ENCODE measurements around the gene ANKRD29.
A peak's percentile ranks its signal among the peaks of the same experiment; 100 is the strongest.

The ANKRD29 gene

GRCh38 chr18:23688528-23688927 is 25.8 kb upstream of the ANKRD29 start:
- peak overlapping the region; percentile 88 for H3K27ac ChIP-seq
- ChIA-PET CTCF (interaction anchor here (0.9 kb wide), 1 partner anchor 15 kb away, joined by 3 read pairs; no protein-coding TSS in a partner anchor), POLR2A (ENCODE audit: low non-redundant PET) (no interaction called here)
- TF ChIP-seq CTCF (conservative IDR thresholded peaks at IDR 0.05; ENCODE audit: low read depth): no peak
- DNase-seq (ENCODE audit: low spot score): no peak

GRCh38 chr18:23684515-23685197 is 21.9 kb upstream of the ANKRD29 start:
- ChIA-PET POLR2A (ENCODE audit: low non-redundant PET) (no interaction called here), CTCF (no interaction called here)
- no peak for DNase-seq (ENCODE audit: low spot score)
- no peak overlapping the region for H3K27ac ChIP-seq
- TF ChIP-seq CTCF (conservative IDR thresholded peaks at IDR 0.05; ENCODE audit: low read depth): no peak

GRCh38 chr18:23683671-23684070 is 21.0 kb upstream of the ANKRD29 start:
- no peak overlapping the region for H3K27ac ChIP-seq
- ChIA-PET CTCF (interaction anchor here (0.6 kb wide), 1 partner anchor 48 kb away, joined by 6 read pairs; no protein-coding TSS in a partner anchor), POLR2A (ENCODE audit: low non-redundant PET) (no interaction called here)
- no peak for DNase-seq (ENCODE audit: low spot score)
- no peak for TF ChIP-seq CTCF (conservative IDR thresholded peaks at IDR 0.05; ENCODE audit: low read depth)

- ChIA-PET CTCF (interaction anchor here (0.6 kb wide), 1 partner anchor 48 kb away, joined by 6 read pairs; no protein-coding TSS in a partner anchor), POLR2A (ENCODE audit: low non-redundant PET) (no interaction called here)
- TF ChIP-seq CTCF (conservative IDR thresholded peaks at IDR 0.05; ENCODE audit: low read depth): no peak
- no peak for DNase-seq (ENCODE audit: low spot score)
- no peak overlapping the region for H3K27ac ChIP-seq
Observed at GRCh38 chr18:23683155-23683554, 20.4 kb upstream of the ANKRD29 start.

- no peak for DNase-seq (ENCODE audit: low spot score)
- ChIA-PET CTCF (interaction anchor here (1.0 kb wide), 1 partner anchor 20 kb away, joined by 3 read pairs; no protein-coding TSS in a partner anchor), POLR2A (ENCODE audit: low non-redundant PET) (no interaction called here)
- TF ChIP-seq CTCF (conservative IDR thresholded peaks at IDR 0.05; ENCODE audit: low read depth): no peak
- no peak overlapping the region for H3K27ac ChIP-seq
Observed at GRCh38 chr18:23682472-23682871, 19.8 kb upstream of the ANKRD29 start.

GRCh38 chr18:23682045-23682444 is 19.3 kb upstream of the ANKRD29 start:
- ChIA-PET POLR2A (ENCODE audit: low non-redundant PET) (no interaction called here), CTCF (interaction anchor here (1.0 kb wide), 1 partner anchor 21 kb away, joined by 3 read pairs; no protein-coding TSS in a partner anchor)
- DNase-seq (ENCODE audit: low spot score): no peak
- no peak overlapping the region for H3K27ac ChIP-seq
- TF ChIP-seq CTCF (conservative IDR thresholded peaks at IDR 0.05; ENCODE audit: low read depth): no peak
